Mucosa of descending colon (tissue), 3 donors: ENCODE measurements around the gene LRRC27. TPM values are rescaled to one million over a fixed set of nuclear protein-coding genes. Genes with fewer than 3 reads are reported as not detected.

Experiments
- ATAC-seq: fragments of 200-7000 bp; cut with Tn5 transposase; one replicate; pipeline ENCODE4 v1.9.1; 2020; ENCODE audit warnings: mild to moderate bottlenecking, moderate library complexity
- DNase-seq, 3 donors: peaks; one replicate each; pipeline ENCODE4 v3.0.0-alpha.2; 2020
- H3K36me3 ChIP-seq: fragments of 200-600 bp; one replicate; pipeline ENCODE4 v1.8.0; 2021; ENCODE audit warnings: low read depth, mild to moderate bottlenecking
- H3K4me1 ChIP-seq: fragments of 200-600 bp; one replicate; pipeline ENCODE4 v1.8.0; 2021; ENCODE audit warnings: low read depth, mild to moderate bottlenecking
- H3K4me3 ChIP-seq: fragments of 200-600 bp; one replicate; pipeline ENCODE4 v1.8.0; 2021; ENCODE audit warnings: mild to moderate bottlenecking
- H3K9me3 ChIP-seq: fragments of 200-600 bp; one replicate; pipeline ENCODE4 v1.8.0; 2021; ENCODE audit warnings: mild to moderate bottlenecking
- CTCF ChIP-seq: fragments of 200-600 bp; IDR thresholded peaks from one replicate; pipeline ENCODE4 v1.8.0; 2022; ENCODE audit warnings: antibody characterized with exemption, mild to moderate bottlenecking
- intact Hi-C, 2 donors: fragments of 100-400 bp; cut with DNase I in 1 of 2; cut with micrococcal nuclease in 1 of 2; formaldehyde crosslinking; loops; one replicate each; pipeline versions ENCODE4 v1.11.0 to v1.11.1; 2022; cut with DNase I, micrococcal nuclease
- total RNA-seq, 3 donors: library from RNA; stranded (reverse); fragmentation: NEBNext Ultra II Directional in 2 of 3; extraction: Animal tissue kit (Norgen Biotek cat#: 25700) in 2 of 3; gene quantifications; one replicate each; pipeline versions ENCODE4 v1.2.1 to v1.2.4, GENCODE V29; 2021 to 2023
- donor health status: DM: no; HTN: no; CAD: no; lungs with moderate emphysema.
- donor health status: DM: no; HTN: no; CAD: no.
- donor health status: DM: no; HTN: yes; CAD: no.

The LRRC27 gene
- total RNA-seq, 3 donors from 2014 or later: 6.9 to 12.2 (median 11.1) TPM

DNA sequence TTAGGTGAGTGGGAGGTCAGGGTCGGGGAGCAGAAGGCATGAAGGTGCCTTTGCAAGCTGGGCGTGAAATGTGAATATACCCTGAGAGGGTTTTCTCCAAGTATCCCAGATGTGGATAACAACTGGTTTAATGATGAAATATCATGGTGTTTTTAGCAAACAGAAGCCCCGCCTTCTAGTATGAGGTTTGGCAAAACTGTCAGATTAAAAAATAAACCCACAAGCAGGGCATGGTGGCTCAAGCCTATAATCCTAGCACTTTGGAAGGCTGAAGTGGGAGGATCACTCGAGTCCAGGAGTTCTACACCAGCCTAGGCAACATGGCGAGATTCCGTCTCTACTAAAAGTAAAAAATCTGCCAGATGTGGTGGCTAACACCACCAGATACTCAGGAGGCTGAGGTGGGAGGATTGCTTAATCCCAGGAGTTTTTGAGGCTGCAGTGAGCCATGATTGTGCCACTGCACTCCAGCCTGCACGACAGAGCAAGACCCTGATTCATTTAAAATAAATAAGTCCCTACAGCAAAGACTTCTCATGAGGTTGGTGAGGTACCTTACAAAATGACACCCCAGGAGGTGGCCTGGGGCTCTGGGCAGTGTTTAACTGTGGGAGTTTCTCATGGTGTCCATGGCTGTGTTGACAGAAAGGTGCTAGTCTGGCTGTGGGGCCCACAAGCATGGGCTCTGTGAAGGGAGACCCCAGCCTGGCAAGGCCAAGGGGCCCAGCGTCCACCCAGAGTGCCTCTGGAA is 58.4 kb downstream of the LRRC27 start:
- ATAC-seq: no peak
- TF ChIP-seq CTCF: no peak
- DNase-seq: no peak
- Histone ChIP-seq H3K4me3 (no peak overlapping the region), H3K36me3 (no peaks in the 10 kb centered on the region), H3K9me3 (no peaks in the 10 kb centered on the region), H3K4me1 (peaks cover 10% of the 10 kb centered on the region)
- intact Hi-C loops: no loop called here

GRCh38 chr10:132390921-132391675 is 59.1 kb downstream of the LRRC27 start:
- DNase-seq: peak in 1 of 3 donors; percentile 46
- intact Hi-C loops: no loop called here
- no peak for TF ChIP-seq CTCF

GRCh38 chr10:132391676-132392020 is 59.7 kb downstream of the LRRC27 start:
- ATAC-seq (no peak), DNase-seq (peak in 1 of 3 donors; percentile 29)
- intact Hi-C loops: no loop called here
- no peak overlapping the region for H3K4me3 ChIP-seq
- no peaks in the 10 kb centered on the region for H3K9me3 ChIP-seq
- no peak for TF ChIP-seq CTCF
- no peaks in the 10 kb centered on the region for H3K36me3 ChIP-seq
- peaks cover 10% of the 10 kb centered on the region for H3K4me1 ChIP-seq

More at GRCh38 chr10:132390921-132391675, 59.1 kb downstream of the LRRC27 start:
- Histone ChIP-seq H3K9me3 (no peaks in the 10 kb centered on the region), H3K4me1 (peaks cover 10% of the 10 kb centered on the region), H3K36me3 (no peaks in the 10 kb centered on the region), H3K4me3 (no peak overlapping the region)
- ATAC-seq: no peak

GRCh38 chr10:132392184-132392800 is 60.3 kb downstream of the LRRC27 start:
- intact Hi-C loops: no loop called here
- ATAC-seq: no peak
- no peak overlapping the region for H3K4me3 ChIP-seq
- no peaks in the 10 kb centered on the region for H3K36me3 ChIP-seq
- H3K4me1 ChIP-seq: peaks cover 10% of the 10 kb centered on the region
- H3K9me3 ChIP-seq: no peaks in the 10 kb centered on the region
- no peak for TF ChIP-seq CTCF
- no peak for DNase-seq

DNA sequence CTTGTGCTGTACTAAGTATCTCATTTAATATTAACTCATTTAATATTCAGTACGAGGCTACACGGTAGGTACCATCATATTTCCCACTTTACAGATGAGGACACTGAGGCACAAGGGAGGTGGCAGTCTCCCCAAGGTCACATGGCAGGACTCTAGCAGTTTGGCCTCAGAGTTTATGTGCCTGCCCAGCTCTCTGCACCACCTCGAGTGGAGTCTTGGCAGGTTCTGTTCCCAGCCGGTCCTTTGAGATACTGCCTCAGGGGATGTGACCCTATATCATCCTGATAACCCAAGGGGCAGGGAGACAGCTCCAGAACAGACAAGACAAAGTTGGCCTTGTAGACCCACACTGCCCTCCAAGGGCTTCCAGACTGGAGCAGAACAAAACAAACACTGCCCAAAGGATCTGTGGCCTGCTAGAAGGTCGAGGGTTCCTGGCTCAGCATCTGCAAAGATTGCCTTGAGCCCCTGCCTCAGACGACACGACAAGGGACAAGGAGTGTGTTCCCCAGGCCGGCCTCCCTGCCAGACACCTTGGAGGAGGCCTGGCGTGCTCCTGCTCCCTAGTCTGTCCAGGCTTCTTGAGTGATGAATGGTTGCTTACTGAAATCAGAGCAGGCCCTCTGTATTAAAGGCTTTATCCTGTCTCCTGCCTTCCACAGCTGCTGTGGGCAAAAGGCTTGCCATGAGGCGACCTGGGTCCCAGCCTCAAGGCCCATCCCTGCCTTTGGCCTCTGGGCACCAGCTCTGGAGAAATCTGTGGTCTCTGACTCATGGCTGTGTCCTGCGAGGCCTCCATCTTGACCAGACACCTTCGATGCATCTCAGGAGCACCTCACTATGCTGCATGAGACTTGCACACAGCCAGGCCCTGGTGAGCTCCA is 61.1 kb downstream of the LRRC27 start:
- DNase-seq: peak in 1 of 3 donors; percentile 36
- Histone ChIP-seq H3K4me3 (no peak overlapping the region), H3K9me3 (no peaks in the 10 kb centered on the region), H3K4me1 (peaks cover 10% of the 10 kb centered on the region), H3K36me3 (no peaks in the 10 kb centered on the region)
- no peak for TF ChIP-seq CTCF
- intact Hi-C loops: no loop called here
- ATAC-seq: no peak
